HG02798 (cell line): ENCODE measurements around the gene EML6.
A peak's percentile ranks its signal among the peaks of the same experiment; 100 is the strongest.

Experiments
- ATAC-seq: cut with Tn5 transposase; IDR thresholded peaks from one replicate; pipeline ENCODE4 v1.9.1; 2021; ENCODE audit warnings: mild to moderate bottlenecking; ENCODE audit not compliant: unreplicated experiment, poor library complexity

Gene EML6

DNA sequence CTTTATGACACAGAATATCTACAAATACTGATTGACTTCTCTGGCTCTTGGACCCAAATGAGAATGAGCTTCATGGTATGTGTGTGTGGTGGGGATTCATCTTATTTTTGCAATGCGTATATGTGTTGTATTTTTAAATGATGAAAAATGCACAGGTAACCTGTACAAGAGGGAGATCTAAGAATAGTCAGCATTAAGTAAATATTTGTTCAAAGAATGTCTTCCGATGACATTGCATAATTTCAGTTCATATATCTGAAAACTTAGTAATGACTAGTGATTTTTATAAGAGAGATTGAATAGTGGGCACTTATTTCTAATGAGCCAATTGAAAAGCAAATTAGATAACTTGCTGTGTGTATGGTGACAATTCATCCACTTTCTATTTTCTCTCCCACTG, 66.4 kb downstream of the EML6 start:
- ATAC-seq: no peak

GRCh38 chr2:54791831-54792230, 68.4 kb downstream of the EML6 start:
- no peak for ATAC-seq

- no peak for ATAC-seq
Observed at GRCh38 chr2:54797307-54797706, 73.8 kb downstream of the EML6 start.

DNA sequence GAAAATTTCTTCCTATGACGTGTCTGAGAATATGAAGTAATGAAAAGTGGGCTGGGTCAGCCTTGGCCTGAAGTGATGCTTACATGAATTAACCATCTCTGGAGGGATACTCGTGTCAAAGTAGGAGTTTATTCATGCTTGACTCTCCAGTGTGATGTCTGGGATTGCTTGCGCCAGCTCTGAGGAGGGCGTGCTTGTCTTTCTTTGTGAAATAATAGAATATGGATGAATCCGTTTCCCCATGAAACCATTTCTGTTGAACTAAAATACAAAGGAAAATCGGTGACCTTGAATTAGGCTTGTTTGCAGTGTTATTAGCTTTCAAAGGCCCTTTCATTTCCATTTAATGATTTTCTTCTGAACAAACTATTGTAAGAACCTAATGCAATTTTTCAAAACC, 77.9 kb downstream of the EML6 start:
- ATAC-seq: no peak

DNA sequence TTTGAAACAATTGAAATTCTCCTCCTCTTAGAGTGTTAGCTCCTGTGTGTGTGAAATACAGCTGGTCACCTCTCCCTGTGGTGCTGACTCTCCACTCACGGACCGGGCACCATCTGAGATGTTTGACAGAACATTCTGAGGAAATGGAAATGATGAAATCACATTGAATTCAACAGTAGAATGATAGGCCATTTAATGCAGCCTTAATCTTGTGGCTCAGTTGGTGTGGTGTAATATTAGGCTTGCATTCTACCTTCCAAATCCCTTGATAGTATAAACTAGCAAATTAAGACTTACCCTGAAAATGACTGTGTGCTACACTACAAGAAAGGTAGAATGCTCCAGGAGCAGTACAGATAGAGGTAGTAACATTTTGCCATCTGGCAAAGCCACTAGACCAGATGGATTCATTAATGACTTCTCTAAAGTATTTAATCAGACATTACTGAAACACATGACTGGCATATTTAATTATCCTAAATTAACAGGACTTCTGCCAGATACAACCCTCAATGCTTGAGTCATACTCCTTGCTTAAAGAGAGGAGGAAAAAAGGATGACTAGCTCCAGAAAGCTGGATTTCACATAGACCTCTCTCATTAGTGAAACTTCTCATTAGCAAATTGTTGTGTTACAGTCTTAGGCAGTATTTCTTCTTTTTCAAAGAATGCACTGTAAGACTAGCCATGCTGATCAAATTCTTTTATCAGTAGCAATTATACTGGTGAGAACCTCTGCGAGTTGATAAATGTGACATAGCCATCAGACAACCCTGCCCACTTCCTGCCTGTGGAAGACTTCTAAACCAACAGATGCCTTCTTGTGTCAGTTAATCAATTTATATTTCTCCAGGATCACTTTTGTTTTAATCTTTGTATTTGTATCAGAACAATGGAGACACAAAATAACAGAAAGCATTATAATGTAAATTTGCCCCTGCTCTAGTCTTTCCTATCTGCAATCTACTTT, 80.6 kb downstream of the EML6 start:
- ATAC-seq: no peak

GRCh38 chr2:54805255-54805654, 81.8 kb downstream of the EML6 start:
- ATAC-seq: no peak

- ATAC-seq: no peak
Observed at GRCh38 chr2:54806975-54807374, 83.5 kb downstream of the EML6 start.

DNA sequence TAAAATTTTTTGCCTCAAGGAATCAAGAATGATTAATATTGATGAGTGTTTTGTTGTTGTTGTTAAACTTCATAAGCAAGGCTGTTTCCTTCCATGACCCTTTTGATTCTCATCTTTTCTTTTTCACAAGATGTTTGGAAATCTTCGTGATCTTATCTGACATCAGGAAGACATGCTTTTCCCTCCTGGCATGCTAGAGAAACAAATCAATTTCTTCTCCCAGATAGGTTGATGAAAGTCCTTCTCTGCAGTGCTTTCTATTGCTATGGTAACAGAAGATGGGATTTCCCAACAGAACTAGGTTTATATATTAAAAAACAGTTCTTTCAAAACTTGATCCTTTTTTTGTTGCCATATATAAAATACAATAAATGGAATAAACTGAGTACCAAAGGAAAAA, 85.2 kb downstream of the EML6 start:
- no peak for ATAC-seq

DNA sequence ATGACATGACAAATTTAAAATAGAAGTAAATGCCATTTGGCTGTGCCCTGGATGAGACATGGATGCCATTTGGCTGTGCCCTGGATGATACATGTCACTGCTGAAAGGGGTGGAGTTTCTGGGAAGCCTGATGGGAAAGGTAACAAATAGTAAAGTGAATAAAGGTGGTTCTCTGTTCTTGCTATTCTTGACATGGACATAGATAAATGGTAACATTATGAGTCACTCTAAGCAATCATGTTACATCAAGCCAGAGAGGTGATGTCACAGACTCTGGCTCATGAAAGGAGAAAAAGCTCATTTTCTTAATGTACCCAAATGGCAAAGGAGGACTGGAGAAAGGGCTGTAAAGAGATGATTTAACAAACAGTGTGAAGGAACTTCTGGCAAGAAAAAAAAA, 86.4 kb downstream of the EML6 start:
- ATAC-seq: no peak

DNA sequence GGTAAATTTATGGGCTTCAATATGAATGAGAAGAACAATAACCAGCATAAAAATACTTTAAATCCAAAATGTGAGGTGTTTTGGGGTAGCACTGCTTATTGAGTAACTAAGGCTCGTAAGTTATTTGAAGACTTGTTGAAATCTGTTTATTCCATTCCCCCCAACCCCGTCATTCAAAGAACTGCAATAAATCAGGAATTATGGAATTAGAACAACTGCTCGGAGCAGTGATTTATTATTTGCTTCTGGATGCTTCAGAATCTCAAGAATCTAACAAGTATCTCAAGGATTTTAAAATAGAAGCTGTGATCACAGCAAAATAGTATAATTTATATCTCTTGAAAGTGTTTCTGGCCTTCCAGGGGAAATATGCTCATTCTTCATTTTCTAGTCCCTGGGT, 86.8 kb downstream of the EML6 start:
- no peak for ATAC-seq

- ATAC-seq: no peak
Observed at GRCh38 chr2:54813584-54813983, 90.1 kb downstream of the EML6 start.

DNA sequence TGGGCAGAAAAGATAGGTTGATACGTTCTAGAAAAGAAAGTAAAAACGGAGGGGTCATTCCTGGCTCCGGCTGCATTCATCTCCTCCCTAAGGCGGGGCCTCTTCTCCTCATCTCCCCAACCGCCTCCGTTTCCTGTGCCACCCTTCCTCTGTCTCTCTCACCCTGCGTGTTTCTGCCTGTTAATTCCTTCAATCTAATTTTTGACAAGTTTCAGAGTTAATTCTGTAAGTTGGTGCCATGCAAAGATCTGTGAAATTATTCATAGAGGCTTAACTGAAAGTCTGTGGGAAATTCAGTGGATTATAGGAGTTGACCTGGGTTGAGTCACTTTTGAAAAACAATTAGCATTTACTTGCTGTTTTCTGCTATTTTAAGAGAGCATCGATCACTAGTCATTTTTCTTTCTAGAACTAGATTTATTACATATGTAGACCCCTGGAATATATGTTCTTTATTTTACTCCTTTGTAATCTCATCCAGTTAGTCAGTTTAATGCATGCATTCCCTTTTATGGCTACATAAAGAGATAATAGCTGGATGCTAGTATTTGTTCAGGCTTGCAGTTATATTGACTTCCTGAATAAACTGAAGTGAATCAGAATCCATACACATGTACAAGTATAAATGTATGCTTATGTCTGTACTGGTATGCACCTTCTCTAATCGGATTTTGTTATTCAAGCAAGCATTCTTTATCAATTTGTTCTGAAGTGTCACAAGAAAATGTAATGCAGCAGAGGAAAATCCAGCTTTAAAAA, 91.1 kb downstream of the EML6 start:
- no peak for ATAC-seq

GRCh38 chr2:54815148-54815539, 91.7 kb downstream of the EML6 start:
- ATAC-seq: no peak

DNA sequence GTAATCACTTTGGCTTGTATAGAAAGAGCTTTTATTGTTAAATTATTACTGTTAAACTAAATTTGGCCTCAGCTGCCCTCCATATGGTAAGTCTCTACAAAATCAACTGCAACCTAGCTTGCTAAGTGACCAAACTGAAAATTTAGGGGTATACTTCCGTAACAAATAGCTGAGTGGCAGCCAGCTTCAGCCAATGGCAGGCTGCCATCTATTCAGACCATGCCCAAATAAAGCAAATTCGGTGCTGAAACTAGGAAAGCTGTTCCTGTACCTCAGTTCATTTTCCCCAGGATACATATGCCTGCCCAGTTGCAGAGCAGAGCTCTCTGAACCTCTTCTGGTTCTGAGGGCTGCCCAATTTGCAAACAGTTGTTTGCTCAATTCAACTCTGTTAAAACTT, 94.8 kb downstream of the EML6 start:
- no peak for ATAC-seq

- ATAC-seq: no peak
Observed at GRCh38 chr2:54820558-54820957, 97.1 kb downstream of the EML6 start.

DNA sequence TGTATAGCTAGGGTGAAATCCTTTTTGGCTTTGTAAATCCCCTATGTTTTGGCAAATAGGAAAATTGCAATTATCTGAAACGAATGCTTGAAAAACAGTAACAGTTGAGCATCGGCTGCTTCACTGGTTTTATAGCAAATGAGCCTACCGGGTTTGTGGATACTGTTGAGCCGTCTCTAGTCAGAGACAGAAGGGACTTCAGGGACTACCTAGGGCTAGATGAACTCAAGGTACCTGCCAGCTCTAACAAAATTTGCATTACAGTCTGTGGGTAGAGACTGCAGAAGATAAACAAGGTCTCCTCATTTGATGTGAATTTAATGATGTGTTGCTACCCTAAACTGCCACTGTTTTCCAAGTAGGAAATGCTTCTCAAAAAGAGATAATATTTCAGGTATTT, 101.1 kb downstream of the EML6 start:
- ATAC-seq: no peak

DNA sequence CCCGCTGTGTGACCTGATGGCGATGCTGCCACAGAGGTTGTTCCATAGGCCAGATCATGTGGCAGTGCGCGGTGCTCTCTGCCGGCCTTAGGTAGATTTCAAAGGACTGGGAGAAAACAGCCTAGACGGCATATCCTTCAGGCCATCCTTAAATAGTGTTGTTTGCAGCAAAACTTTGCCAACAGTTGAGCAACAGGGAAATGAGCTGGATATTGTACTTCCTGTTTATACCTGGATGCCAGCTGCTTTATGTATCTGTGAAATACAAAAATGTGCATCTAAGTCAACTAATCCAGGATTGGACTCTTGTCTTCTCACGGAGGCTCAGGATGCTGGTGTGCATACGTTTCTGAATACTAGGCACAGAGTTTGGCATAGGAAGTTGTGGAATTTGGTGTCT, 107.1 kb downstream of the EML6 start:
- ATAC-seq: no peak

GRCh38 chr2:54831480-54831879, 108.0 kb downstream of the EML6 start:
- ATAC-seq: no peak

- ATAC-seq: no peak
Observed at GRCh38 chr2:54834721-54835120, 111.3 kb downstream of the EML6 start.

- no peak for ATAC-seq
Observed at GRCh38 chr2:54836477-54836876, 113.0 kb downstream of the EML6 start.

DNA sequence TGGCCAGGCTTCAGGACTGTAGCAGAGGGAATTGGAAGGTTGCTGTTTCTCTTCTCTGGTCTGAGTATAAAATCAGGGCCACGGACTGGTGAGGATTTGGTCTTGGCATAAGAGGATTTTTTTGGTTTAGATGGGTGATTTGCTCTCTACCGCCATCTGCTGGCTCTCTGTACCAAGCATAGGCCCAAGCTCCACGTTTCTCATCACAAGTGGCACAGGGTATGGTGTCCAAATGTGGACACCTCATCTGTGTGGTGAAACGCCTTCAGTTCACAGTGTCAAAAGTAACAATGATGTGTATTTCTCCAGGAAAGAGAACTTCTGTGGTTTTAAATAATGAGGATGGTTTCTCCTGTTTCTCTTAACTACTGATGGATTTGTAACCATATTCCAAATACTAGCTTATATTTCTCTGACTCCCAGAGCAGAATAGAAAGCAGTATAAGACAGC, 115.1 kb downstream of the EML6 start:
- ATAC-seq: peak; percentile 81
